Measurements from ENCODE around the gene OR11A1.

OR11A1 gene

DNA sequence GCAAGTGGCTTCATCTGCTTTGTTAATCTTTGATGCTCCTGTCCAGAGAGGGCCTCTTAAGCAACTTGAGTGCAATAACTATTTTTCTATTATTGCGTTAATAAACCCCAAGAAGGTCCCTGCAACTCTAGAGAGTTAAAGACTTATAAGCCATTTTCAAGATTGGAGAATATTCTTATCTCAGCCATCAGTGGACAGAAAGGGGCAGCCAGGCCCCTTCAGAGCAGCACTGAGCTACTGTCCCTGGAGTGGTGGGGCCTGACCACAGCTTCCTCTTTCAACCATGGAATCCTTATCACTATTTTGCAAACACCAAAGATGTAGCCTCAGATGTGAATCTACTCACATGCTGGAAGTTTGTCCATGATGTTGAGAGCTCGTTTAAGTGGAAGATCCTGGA is 33.7 kb upstream of the OR11A1 start:
- TF ChIP-seq, protein P1, sequence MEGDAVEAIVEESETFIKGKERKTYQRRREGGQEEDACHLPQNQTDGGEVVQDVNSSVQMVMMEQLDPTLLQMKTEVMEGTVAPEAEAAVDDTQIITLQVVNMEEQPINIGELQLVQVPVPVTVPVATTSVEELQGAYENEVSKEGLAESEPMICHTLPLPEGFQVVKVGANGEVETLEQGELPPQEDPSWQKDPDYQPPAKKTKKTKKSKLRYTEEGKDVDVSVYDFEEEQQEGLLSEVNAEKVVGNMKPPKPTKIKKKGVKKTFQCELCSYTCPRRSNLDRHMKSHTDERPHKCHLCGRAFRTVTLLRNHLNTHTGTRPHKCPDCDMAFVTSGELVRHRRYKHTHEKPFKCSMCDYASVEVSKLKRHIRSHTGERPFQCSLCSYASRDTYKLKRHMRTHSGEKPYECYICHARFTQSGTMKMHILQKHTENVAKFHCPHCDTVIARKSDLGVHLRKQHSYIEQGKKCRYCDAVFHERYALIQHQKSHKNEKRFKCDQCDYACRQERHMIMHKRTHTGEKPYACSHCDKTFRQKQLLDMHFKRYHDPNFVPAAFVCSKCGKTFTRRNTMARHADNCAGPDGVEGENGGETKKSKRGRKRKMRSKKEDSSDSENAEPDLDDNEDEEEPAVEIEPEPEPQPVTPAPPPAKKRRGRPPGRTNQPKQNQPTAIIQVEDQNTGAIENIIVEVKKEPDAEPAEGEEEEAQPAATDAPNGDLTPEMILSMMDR (conservative IDR thresholded peaks at IDR 0.05; ENCODE audit: low read depth, low read length), result no peak
- H3K4me3 ChIP-seq (ENCODE audit: low read length), result no peak overlapping the region
- no peak for DNase-seq (ENCODE audit: low read depth)

DNA sequence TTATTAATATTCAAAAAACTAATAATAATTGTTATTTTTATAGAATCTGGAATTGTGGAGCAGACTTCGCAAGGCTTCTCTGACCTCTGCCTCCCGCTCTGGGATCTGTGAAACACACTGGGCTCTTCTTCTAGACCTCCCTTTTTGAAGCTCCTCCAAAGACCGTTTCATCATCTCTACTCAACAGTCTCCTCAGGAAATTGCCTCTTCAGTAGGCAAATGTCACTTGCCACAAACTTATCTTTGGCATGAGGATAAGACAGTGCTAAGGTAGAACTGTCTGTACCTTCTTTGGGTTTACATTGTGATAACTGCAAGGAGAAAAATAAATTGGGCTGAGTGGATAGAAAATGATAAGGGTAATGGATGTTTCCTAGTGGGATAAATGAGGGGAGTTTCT is 33.2 kb upstream of the OR11A1 start:
- no peak for DNase-seq (ENCODE audit: low read depth)
- no peak overlapping the region for H3K4me3 ChIP-seq (ENCODE audit: low read length)
- TF ChIP-seq, protein P1 (conservative IDR thresholded peaks at IDR 0.05; ENCODE audit: low read depth, low read length), result no peak

DNA sequence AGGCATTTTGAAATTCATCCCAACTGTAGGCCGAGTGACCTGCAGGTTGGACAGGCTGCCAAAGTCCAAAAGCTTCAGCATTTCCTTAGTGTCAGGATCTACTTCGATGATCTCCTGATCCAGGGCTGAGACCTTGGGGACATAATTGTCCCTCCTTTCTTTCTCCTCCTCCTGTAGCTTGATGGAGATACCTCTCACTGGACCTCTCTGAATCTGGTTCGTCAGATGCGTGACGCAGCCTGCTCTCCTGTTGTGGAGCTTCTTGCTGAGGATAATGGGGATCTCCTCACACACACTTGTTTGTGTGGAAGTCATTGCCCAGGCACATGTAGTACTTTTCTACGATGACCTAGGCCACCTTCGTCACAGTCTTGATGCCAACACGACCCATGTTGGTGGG is 32.4 kb upstream of the OR11A1 start:
- no peak for DNase-seq (ENCODE audit: low read depth)
- no peak overlapping the region for H3K4me3 ChIP-seq (ENCODE audit: low read length)
- TF ChIP-seq, protein P1 (conservative IDR thresholded peaks at IDR 0.05; ENCODE audit: low read depth, low read length), result no peak

DNA sequence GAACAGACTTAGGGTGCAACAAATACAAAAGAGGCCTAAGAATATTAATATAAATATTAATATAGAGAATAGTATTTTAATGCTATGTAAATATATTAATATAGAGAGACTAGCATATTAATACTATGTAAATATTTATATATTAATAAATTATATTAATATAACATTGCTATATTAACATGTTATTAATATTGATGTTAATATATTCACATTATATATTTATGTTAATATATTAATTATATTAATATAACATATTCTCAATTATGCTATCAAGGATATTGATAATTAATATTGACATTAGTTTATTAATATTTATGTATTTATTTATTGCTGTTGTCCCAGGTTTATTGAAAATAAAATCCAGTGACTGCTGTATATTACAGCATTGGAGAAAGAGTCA is 32.0 kb upstream of the OR11A1 start:
- no peak for DNase-seq (ENCODE audit: low read depth)
- H3K4me3 ChIP-seq (ENCODE audit: low read length), result no peak overlapping the region
- TF ChIP-seq, protein P1 (conservative IDR thresholded peaks at IDR 0.05; ENCODE audit: low read depth, low read length), result no peak

DNA sequence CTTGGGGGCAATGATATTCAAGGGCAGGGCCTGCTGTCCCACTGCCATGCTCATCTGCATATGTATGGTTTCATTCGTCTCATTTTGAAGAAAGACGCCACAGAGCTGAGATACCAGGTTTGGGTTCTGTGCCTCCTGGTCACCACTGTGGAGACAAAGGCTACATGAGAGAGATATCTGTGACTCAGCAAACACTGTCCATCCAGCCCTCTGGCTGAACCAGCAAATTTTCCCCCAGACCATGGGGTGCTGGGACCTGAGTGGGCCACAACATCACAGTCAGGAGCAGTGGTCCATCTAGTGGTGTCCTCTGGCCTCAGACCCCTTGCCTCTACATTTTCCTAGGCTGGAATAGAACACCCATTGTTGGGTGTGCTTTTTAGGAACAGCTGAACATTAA is 30.8 kb upstream of the OR11A1 start, which contains the start of gene MAS1L:
TSS of gene MAS1L (minus strand) at position 297 of the 400 bp plus-strand sequence. CDS start at position 243, 54 bp downstream.
- no peak for DNase-seq (ENCODE audit: low read depth)
- no peak within 1 kb of the TSS for H3K4me3 ChIP-seq (ENCODE audit: low read length)
- TF ChIP-seq, protein P1 (conservative IDR thresholded peaks at IDR 0.05; ENCODE audit: low read depth, low read length), result no peak

DNA sequence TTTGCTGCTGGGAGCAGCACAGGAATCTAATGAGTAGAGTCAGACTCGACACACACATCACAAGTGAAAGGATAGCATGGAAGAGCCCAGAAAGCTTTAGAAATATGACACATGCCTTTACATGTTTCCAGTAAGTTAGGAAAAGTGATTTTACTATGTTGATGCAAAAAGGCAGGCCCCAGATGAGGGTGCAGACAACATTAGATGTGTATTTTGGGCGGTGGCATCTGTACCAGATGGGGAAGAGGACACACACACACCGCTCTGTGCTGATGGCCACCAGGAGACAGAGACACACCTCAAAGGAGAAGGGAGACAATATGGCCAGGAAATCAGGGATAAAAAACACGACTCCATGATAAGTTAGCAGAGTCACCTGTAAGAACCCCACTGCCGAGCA is 30.3 kb upstream of the OR11A1 start:
- no peak for DNase-seq (ENCODE audit: low read depth)
- H3K4me3 ChIP-seq (ENCODE audit: low read length), result no peak overlapping the region
- TF ChIP-seq, protein P1 (conservative IDR thresholded peaks at IDR 0.05; ENCODE audit: low read depth, low read length), result no peak

DNA sequence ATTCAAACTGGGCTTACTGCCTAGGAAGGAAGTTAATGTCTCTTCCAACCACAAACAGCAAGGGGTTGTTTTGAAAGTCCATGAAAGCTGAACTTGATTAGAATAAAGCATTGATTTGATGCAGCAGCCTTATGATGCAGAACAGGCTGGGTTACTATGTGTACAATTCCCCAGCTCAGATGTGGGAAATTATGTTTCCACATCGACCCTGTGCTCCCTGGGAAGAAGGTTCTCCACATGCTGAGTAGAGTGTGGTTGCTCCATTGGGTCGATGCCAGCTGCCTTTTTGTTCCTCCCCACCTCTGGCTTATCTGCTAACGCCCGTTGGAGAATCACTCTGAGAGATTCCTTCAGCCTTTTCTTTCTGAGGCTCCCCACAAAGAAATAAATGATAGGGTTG is 29.7 kb upstream of the OR11A1 start:
- TF ChIP-seq, protein P1 (conservative IDR thresholded peaks at IDR 0.05; ENCODE audit: low read depth, low read length), result no peak
- DNase-seq (ENCODE audit: low read depth), result no peak

More for the DNA sequence above, 29.7 kb upstream of the OR11A1 start:
- H3K4me3 ChIP-seq (ENCODE audit: low read length), result no peak overlapping the region
